GM08714 (cell line): ENCODE results near the gene SAE1.
A peak's percentile ranks its signal among the peaks of the same experiment; 100 is the strongest.

Source experiments
- H3K4me3 ChIP-seq: fragments of 200-500 bp; sonication (Bioruptor generic); 2 replicates; pipeline ENCODE4 v1.5.1; 2014; ENCODE audit warnings: mild to moderate bottlenecking, low read length, inconsistent platforms
- ZNF274 ChIP-seq: IDR thresholded peaks from 2 replicates; pipeline ENCODE4 v1.6.1; 2012; ENCODE audit warnings: mild to moderate bottlenecking, low read depth, low read length

Gene SAE1

GRCh38 chr19:47111006-47111621 is 19.5 kb upstream of the SAE1 start:
- no peak for TF ChIP-seq ZNF274
- peak overlapping the region; percentile 99 for H3K4me3 ChIP-seq

DNA sequence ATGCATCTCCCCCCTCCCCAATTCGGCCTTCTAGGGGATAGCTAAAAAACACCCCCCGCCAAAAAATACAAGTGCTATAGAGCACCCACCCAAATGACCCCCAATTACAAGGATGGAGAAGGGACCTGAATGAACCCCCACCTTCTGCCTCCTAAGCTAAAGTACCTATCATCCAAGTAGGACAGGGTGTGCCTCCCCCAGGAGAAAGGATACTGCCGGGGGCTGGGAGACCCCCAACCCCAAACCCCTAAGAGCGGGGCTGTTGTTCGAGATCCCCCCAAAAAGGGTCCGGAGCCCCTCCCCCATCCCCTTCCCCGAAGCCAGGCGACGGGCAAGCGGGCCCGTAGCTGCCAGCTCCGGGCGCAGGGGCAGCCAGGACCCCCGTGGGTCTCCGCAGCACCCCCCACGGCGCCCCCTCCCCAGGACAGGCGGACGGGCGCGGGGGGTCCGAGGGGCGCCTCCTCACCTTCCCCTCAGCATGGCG is 18.9 kb upstream of the SAE1 start:
- TF ChIP-seq ZNF274, result no peak
- H3K4me3 ChIP-seq, result peak overlapping the region; percentile 99

DNA sequence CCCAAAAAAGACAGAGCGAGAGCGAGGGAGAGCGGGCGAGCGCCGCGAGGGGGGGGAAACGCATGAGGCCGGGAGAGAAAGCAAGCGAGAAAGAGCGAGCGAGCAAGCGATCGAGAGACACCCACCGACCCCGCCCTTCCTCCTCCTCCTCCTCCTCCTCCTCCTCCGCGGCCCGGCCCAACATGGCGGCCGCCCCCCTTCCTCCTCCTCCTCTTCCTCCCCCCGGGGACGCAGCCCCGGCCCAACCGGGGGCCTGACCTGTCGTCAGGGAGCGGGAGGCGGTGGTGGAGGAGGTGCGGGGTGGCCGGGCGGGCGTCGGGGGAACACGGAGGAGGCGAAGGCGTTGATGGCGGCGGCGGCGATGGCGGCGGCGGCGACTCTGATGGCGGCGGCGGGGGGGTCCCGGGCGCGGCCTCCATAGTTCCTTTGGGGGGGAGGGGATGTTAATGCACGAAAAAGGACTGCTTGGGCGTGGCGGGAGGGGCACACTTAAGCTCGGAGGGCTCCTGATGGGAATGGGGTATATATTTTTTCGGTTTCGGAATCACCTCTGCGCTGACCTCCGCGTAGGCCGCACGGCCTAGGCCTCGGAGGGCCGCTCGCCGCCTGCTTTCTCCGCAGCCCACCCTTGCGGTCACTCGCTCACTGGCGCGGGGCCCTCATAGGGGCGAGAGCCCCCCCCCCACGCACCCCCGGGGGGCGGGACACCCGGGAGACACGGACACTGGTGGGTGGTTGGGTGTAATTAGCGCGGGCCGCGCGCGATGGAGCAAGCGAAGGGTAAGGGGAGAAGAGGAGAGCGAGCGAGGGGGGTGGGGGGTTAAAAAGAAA is 18.3 kb upstream of the SAE1 start:
- peak overlapping the region; percentile 99 for H3K4me3 ChIP-seq
- no peak for TF ChIP-seq ZNF274

DNA sequence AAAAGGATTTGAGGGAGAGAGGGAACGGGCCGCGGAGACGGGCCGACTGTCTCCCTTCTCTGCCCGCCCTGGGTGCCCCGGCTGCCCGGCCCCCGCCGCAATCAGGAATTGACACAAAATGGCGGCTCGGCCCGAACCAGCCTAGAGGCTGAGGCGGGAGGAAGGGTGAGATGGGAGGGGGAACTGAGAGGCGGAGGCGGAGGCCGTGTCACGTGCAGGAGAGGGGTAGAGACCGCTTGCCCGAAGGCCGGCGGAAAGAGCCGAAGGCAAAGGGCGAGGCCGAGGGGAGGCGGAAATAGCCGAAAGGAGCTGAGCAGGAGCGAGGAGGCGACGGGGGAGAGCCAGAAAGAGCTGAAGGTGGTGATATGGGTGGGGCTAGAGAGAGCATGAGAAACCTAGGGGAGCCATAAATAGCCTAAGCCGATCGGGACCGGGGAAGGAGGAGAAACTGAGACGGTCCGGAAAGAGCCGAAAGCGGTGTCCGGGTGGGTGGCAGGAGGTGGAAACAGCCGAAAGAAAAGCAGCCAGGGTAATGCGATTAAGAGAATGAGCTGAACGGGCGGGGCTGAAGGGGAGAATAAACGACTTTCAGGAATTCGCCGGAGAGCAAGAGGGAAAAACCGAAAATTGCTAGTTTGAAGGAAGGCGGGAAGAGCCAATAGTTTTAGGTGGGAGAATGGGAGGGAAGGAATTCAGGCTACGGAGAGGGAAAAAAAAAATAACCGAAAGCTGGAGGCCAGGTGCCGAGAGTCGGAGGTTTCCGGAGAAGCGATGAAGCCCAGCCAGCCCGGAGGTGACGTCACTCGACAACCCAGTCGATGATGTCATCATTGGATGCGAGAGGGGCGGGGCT is 17.4 kb upstream of the SAE1 start, which contains the start of gene ZC3H4:
TSS of gene ZC3H4 (minus strand) at position 780 of the 853 bp plus-strand sequence. CDS start 1,192 bp downstream, outside the sequence.
- peak within 1 kb of the TSS; percentile 99 for H3K4me3 ChIP-seq
- no peak for TF ChIP-seq ZNF274

GRCh38 chr19:47113850-47114651 is 16.6 kb upstream of the SAE1 start:
- peak overlapping the region; percentile 88 for H3K4me3 ChIP-seq
- no peak for TF ChIP-seq ZNF274

DNA sequence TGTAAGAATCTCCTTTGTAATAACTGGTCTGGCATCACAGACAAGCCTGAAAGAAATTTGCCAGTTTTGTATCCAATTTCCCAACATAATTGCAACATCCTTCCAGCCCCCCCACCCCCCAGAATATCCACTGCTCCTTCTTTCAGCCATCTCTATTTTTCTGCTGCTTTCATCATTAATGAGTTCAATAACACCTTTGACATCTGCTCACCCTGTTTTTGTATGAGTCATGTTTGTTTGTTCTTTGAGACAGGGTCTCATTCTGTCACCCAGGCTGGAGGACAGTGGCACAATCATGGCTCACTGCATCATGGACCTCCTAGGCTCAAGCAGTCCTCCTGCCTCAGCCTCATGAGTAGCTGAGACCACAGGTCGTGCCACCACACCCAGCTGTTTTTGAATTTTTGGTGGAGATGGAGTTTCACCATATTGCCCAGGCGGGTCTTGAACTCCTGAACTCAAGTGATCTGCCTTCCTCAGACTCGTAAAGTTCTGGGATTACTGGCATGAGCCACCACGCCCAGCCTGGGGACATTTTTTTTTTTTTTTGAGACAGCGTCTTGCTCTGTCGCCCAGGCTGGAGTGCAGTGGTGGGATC is 10.1 kb upstream of the SAE1 start:
- no peak for TF ChIP-seq ZNF274
- no peak overlapping the region for H3K4me3 ChIP-seq

- TF ChIP-seq ZNF274, result no peak
- H3K4me3 ChIP-seq, result no peak overlapping the region
Measured at GRCh38 chr19:47122359-47123335, 8.0 kb upstream of the SAE1 start.

- TF ChIP-seq ZNF274, result no peak
- no peak overlapping the region for H3K4me3 ChIP-seq
Measured at GRCh38 chr19:47123406-47123805, 7.2 kb upstream of the SAE1 start.

GRCh38 chr19:47124937-47125668 is 5.5 kb upstream of the SAE1 start:
- H3K4me3 ChIP-seq, result no peak overlapping the region
- no peak for TF ChIP-seq ZNF274

DNA sequence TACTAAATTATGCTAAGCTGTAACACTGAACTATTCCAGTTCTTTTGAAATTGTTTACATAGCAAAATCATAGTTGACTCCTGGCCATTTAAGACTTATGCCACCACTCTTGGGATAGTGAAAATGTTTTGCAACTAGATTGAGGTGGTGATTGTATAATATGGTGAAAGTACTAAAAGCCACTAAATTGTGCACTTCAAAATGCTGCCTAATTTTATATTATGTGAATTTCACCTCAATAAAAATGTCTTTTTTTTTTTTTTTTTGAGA is 5.0 kb upstream of the SAE1 start:
- H3K4me3 ChIP-seq, result no peak overlapping the region
- TF ChIP-seq ZNF274, result no peak

DNA sequence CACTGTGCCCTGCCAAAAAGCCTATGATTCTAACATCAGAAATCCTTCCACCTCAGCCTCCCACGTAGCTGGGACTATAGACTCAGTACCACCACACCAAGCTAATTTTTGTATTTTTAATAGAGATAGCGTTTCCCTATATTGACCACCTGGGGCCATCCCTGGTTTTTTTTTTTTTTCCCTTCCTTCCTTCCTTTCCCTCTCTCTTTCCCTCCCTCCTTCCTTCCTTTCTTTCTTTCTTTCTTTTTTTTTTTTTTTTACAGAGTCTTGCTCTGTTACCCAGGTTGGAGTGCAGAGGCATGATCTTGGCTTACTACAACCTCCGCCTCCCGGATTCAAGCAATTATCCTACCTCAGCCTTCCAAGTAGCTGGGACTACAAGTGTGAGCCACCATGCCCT is 1.1 kb upstream of the SAE1 start:
- no peak overlapping the region for H3K4me3 ChIP-seq
- TF ChIP-seq ZNF274, result no peak

DNA sequence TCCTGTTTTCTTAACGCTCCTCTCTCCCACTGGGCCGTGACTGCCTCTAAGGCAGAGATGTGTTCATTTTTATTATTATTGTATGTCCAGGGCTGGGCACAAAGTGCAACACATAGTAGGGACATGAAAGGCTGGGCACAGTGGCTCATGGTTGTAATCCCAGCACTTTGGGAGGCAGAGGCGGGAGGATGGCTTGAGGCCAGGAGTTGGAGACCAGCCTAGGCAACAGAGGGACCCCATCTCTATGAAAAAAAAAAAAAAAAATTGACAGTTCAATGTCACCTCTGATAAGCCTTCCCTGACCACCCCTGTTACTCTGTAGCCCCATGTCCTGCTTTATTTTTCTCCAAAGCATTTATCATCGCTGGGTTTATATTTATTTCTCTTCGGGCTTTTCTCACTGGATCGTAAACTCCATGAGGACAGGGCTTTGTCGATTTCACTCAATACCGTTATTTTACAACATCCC is 481 bp upstream of the SAE1 start:
- H3K4me3 ChIP-seq, result no peak overlapping the region
- no peak for TF ChIP-seq ZNF274
